A673 (cell line): Measurements from ENCODE around the gene NHERF2. TPM values are rescaled to one million over a fixed set of nuclear protein-coding genes. Genes with fewer than 3 reads are reported as not detected.

Experiments used
- BruUV-seq: library from RNA; stranded (reverse); fragments of 400-500 nt; replicated peaks from 2 replicates; lab custom pipeline; 2021; lab: Mats Ljungman, UMichigan
- CTCF ChIA-PET: fragments of 300-600 bp; sonication (Branson Sonifier 250); formaldehyde crosslinking; loops from one replicate; lab custom pipeline; 2022; ENCODE audit warnings: antibody characterized with exemption; lab: Charles Lee
- POLR2A ChIA-PET: fragments of 300-600 bp; sonication (Branson Sonifier 250); formaldehyde crosslinking; loops from one replicate; lab custom pipeline; 2022; ENCODE audit warnings: antibody characterized with exemption; ENCODE audit not compliant: low non-redundant PET; lab: Charles Lee
- DNase-seq: peaks from one replicate; pipeline ENCODE4 v3.0.0-alpha.2; 2015; ENCODE audit warnings: low spot score
- H3K27ac ChIP-seq: fragments of 200-600 bp; sonication (generic); 2 replicates; pipeline ENCODE4 v1.5.1; 2016; ENCODE audit warnings: mixed run types, low read depth, mild to moderate bottlenecking, mixed read lengths, antibody characterized with exemption, low read length; ENCODE audit not compliant: poor library complexity, severe bottlenecking
- H3K27me3 ChIP-seq: fragments of 200-600 bp; sonication (generic); replicated peaks from 2 replicates; pipeline ENCODE4 v1.6.1; 2017; ENCODE audit warnings: mixed run types, low read depth, mild to moderate bottlenecking, mixed read lengths, antibody characterized with exemption, low read length; ENCODE audit not compliant: insufficient read depth, poor library complexity
- H3K36me3 ChIP-seq: fragments of 200-600 bp; sonication (generic); 2 replicates; pipeline ENCODE4 v1.6.1; 2016; ENCODE audit warnings: mixed run types, mild to moderate bottlenecking, mixed read lengths, antibody characterized with exemption, low read length; ENCODE audit not compliant: insufficient read depth, poor library complexity, severe bottlenecking
- H3K4me1 ChIP-seq: fragments of 200-600 bp; sonication (generic); 2 replicates; pipeline ENCODE4 v1.6.1; 2017; ENCODE audit warnings: mixed run types, mild to moderate bottlenecking, mixed read lengths, antibody characterized with exemption, low read length; ENCODE audit not compliant: insufficient read depth, poor library complexity, severe bottlenecking
- H3K4me3 ChIP-seq: fragments of 200-600 bp; sonication (generic); 2 replicates; pipeline ENCODE4 v1.5.1; 2016; ENCODE audit warnings: low read depth, mixed run types, mild to moderate bottlenecking, mixed read lengths, low read length; ENCODE audit not compliant: poor library complexity, severe bottlenecking
- H3K9me3 ChIP-seq: fragments of 200-600 bp; sonication (generic); 2 replicates; pipeline ENCODE4 v1.6.1; 2016; ENCODE audit warnings: mixed run types, low read depth, mild to moderate bottlenecking, mixed read lengths, antibody characterized with exemption, low read length; ENCODE audit not compliant: poor library complexity, severe bottlenecking
- EZH2 ChIP-seq: fragments of 200-600 bp; sonication (generic); IDR thresholded peaks from 2 replicates; pipeline ENCODE4 v1.6.1; 2017; ENCODE audit warnings: borderline replicate concordance, low read depth, mild to moderate bottlenecking, mixed read lengths, antibody characterized with exemption, low read length; ENCODE audit not compliant: poor library complexity, severe bottlenecking
- intact Hi-C: fragments of 100-400 bp; cut with micrococcal nuclease; formaldehyde crosslinking; loops from one replicate; pipeline ENCODE4 v1.10.0; 2022; ENCODE audit not compliant: unreplicated experiment
- total RNA-seq: library from RNA; stranded (reverse); gene quantifications from 2 replicates; pipeline ENCODE4 v1.2.3, GENCODE V29; 2021
- TF ChIP-seq, protein P1 (sequence below): fragments of 300-800, 200-600 bp; sonication (generic); conservative IDR thresholded peaks from 2 replicates; pipeline ENCODE4 v1.5.1; 2017; ENCODE audit warnings: low read depth, mild to moderate bottlenecking, antibody characterized with exemption, low read length, moderate library complexity, mixed read lengths

The NHERF2 gene
- total RNA-seq, 1 experiment from 2014 or later, result 19.5 TPM

- TF ChIP-seq, protein P1, sequence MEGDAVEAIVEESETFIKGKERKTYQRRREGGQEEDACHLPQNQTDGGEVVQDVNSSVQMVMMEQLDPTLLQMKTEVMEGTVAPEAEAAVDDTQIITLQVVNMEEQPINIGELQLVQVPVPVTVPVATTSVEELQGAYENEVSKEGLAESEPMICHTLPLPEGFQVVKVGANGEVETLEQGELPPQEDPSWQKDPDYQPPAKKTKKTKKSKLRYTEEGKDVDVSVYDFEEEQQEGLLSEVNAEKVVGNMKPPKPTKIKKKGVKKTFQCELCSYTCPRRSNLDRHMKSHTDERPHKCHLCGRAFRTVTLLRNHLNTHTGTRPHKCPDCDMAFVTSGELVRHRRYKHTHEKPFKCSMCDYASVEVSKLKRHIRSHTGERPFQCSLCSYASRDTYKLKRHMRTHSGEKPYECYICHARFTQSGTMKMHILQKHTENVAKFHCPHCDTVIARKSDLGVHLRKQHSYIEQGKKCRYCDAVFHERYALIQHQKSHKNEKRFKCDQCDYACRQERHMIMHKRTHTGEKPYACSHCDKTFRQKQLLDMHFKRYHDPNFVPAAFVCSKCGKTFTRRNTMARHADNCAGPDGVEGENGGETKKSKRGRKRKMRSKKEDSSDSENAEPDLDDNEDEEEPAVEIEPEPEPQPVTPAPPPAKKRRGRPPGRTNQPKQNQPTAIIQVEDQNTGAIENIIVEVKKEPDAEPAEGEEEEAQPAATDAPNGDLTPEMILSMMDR, result no peak
- TF ChIP-seq EZH2, result no peak
- intact Hi-C loops, result no loop called here
- H3K27me3 ChIP-seq, result no peaks in the 10 kb centered on the region
- POLR2A ChIA-PET, result no interaction called here
- CTCF ChIA-PET, result no interaction called here
- H3K4me3 ChIP-seq, result no peak overlapping the region
- no peak for DNase-seq
- H3K9me3 ChIP-seq, result no peaks in the 10 kb centered on the region
- no peak overlapping the region for H3K27ac ChIP-seq
- H3K36me3 ChIP-seq, result peaks cover 7% of the 10 kb centered on the region
- BruUV-seq, result no TSS peak
- H3K4me1 ChIP-seq, result no peaks in the 10 kb centered on the region
These were observed 51.0 kb downstream of the NHERF2 start for GRCh38 chr16:2077696-2078095.

DNA sequence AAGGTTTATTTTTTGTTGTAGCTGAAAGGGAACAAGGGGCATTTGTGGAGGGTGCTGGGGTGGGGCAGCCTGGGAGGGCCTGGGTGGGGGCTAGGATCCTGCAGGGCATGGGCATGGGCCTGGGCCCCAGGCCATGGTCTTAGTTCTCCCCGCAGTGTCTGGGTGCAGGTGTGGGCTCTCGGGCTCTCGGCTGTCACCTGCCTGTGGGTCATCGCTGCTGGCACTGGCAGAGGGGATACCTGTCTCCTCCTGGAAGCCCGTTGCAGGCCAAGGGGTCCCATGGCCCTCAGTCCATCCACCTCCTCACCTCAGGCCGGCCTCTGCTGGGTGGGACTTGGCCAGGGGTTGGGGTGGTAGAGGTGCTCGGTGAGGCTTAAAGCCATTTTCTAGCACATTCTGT, 51.4 kb downstream of the NHERF2 start:
- Histone ChIP-seq H3K27ac (no peak overlapping the region), H3K36me3 (peaks cover 7% of the 10 kb centered on the region), H3K4me1 (no peaks in the 10 kb centered on the region), H3K9me3 (no peaks in the 10 kb centered on the region), H3K27me3 (no peaks in the 10 kb centered on the region), H3K4me3 (no peak overlapping the region)
- DNase-seq, result no peak
- TF ChIP-seq, protein P1, result no peak
- ChIA-PET POLR2A (no interaction called here), CTCF (no interaction called here)
- intact Hi-C loops, result no loop called here
- BruUV-seq, result no TSS peak

- Histone ChIP-seq H3K27me3 (no peaks in the 10 kb centered on the region), H3K4me3 (no peak overlapping the region), H3K36me3 (peaks cover 7% of the 10 kb centered on the region), H3K9me3 (no peaks in the 10 kb centered on the region), H3K27ac (no peak overlapping the region), H3K4me1 (no peaks in the 10 kb centered on the region)
- TF ChIP-seq, protein P1, result no peak
- no peak for TF ChIP-seq EZH2
- DNase-seq, result no peak
- CTCF ChIA-PET, result no interaction called here
- no TSS peak for BruUV-seq
- intact Hi-C loops, result no loop called here
- POLR2A ChIA-PET, result no interaction called here
These were observed 52.0 kb downstream of the NHERF2 start for GRCh38 chr16:2078691-2079090.
